22Rv1 (cell line): ENCODE data around the gene PTPN3.
"Not testable (repeated sequence)": the region's sequence is repeated elsewhere in the genome, so short reads cannot be mapped to it uniquely, and the experiment has no call there.

ENCODE experiments used
- H3K27ac ChIP-seq: fragments of 450-650 bp; 2 replicates; pipeline ENCODE4 v1.5.1; 2017
- CTCF ChIP-seq: fragments of 450-650 bp; IDR thresholded peaks from 2 replicates; pipeline ENCODE4 v1.5.1; 2017; ENCODE audit warnings: mild to moderate bottlenecking
- ZFX ChIP-seq: fragments of 450-650 bp; IDR thresholded peaks from 2 replicates; pipeline ENCODE4 v1.6.1; 2017; ENCODE audit warnings: antibody characterized with exemption, borderline replicate concordance

PTPN3 gene

GRCh38 chr9:109354190-109354589, 143.9 kb downstream of the PTPN3 start:
- TF ChIP-seq ZFX (no peak), CTCF (no peak)
- no peak overlapping the region for H3K27ac ChIP-seq

- no peak overlapping the region for H3K27ac ChIP-seq
- TF ChIP-seq CTCF (no peak), ZFX (no peak)
These were observed 147.1 kb downstream of the PTPN3 start for GRCh38 chr9:109351032-109351431.

GRCh38 chr9:109349421-109349846, 148.7 kb downstream of the PTPN3 start:
- TF ChIP-seq CTCF, result no peak
- H3K27ac ChIP-seq, result no peak overlapping the region

- TF ChIP-seq CTCF (no peak), ZFX (no peak)
- H3K27ac ChIP-seq, result no peak overlapping the region
These were observed 151.2 kb downstream of the PTPN3 start for GRCh38 chr9:109346904-109347303.

- no peak overlapping the region for H3K27ac ChIP-seq
- TF ChIP-seq CTCF, result no peak
- no peak for TF ChIP-seq ZFX
These were observed 153.2 kb downstream of the PTPN3 start for GRCh38 chr9:109344866-109345265.

- H3K27ac ChIP-seq, result no peak overlapping the region
- TF ChIP-seq ZFX (no peak), CTCF (no peak)
These were observed 155.2 kb downstream of the PTPN3 start for GRCh38 chr9:109342878-109343277.

- TF ChIP-seq ZFX (no peak), CTCF (no peak)
- no peak overlapping the region for H3K27ac ChIP-seq
These were observed 156.5 kb downstream of the PTPN3 start for GRCh38 chr9:109341561-109341960.

- H3K27ac ChIP-seq, result not testable (repeated sequence)
These were observed 157.1 kb downstream of the PTPN3 start for GRCh38 chr9:109340979-109341378.
